Endothelial cell of umbilical vein (primary cell): ENCODE data around the gene BLID. TPM values are rescaled to one million over a fixed set of nuclear protein-coding genes. Genes with fewer than 3 reads are reported as not detected.

Experiments
- BruUV-seq: library from RNA; stranded (reverse); fragments of 400-500 nt; replicated peaks from 2 replicates; lab custom pipeline; 2021; lab: Mats Ljungman, UMichigan
- CTCF ChIA-PET: fragments of 300-600, 350-600 bp; sonication (Branson Sonifier 250); formaldehyde crosslinking; loops from one replicate; lab custom pipeline; 2021; ENCODE audit warnings: antibody characterized with exemption, inconsistent platforms; lab: Charles Lee
- POLR2A ChIA-PET: fragments of 300-600, 350-600 bp; sonication (Branson Sonifier 250); formaldehyde crosslinking; loops from one replicate; lab custom pipeline; 2021; ENCODE audit warnings: antibody characterized with exemption, inconsistent platforms; lab: Charles Lee
- DNase-seq: peaks from one replicate; pipeline ENCODE4 v3.0.0-alpha.2; 2011; ENCODE audit warnings: low read depth, low spot score
- FAIRE-seq: peaks from 2 replicates; lab custom pipeline; 2011; peaks lifted over from hg19 to GRCh38; lab: Jason Lieb, UNC
- H2AFZ ChIP-seq: 2 replicates; pipeline ENCODE4 v1.6.0; 2012; ENCODE audit warnings: low read depth, low read length, control low read depth, inconsistent platforms
- H3K27ac ChIP-seq: 2 replicates; pipeline ENCODE4 v1.5.1; 2011; ENCODE audit warnings: low read depth, mild to moderate bottlenecking, control low read depth, low read length, moderate library complexity; ENCODE audit not compliant: insufficient read depth
- H3K27me3 ChIP-seq, 2 experiments: 2 replicates each; pipeline versions ENCODE4 v1.6.0 to v1.6.1; 2011; ENCODE audit warnings: low read length in 2 of 2, mixed read lengths in 1 of 2; ENCODE audit not compliant: control insufficient read depth in 2 of 2, insufficient read depth in 2 of 2
- H3K36me3 ChIP-seq, 2 experiments: 2 replicates in 1 of 2; 3 replicates in 1 of 2; pipeline ENCODE4 v1.5.1; 2011; ENCODE audit warnings: low read length in 2 of 2, mild to moderate bottlenecking in 1 of 2, moderate library complexity in 1 of 2; ENCODE audit not compliant: control insufficient read depth in 2 of 2, insufficient read depth in 2 of 2; ENCODE audit errors: extremely low read depth in 1 of 2
- H3K4me1 ChIP-seq: 3 replicates; pipeline ENCODE4 v1.5.1; 2011; ENCODE audit warnings: mild to moderate bottlenecking, low read length; ENCODE audit not compliant: control insufficient read depth, insufficient read depth; ENCODE audit errors: extremely low read depth
- H3K4me2 ChIP-seq: 2 replicates; pipeline ENCODE4 v1.6.1; 2011; ENCODE audit warnings: low read length, control low read depth, mixed read lengths; ENCODE audit not compliant: insufficient read depth
- H3K4me3 ChIP-seq, 3 experiments: fragments of 200-600 bp in 1 of 3; sonication (generic), shearing (Covaris generic) in 1 of 3; replicated peaks in 1 of 3; 2 replicates each; pipeline ENCODE4 v1.5.1; 2011 to 2016; ENCODE audit warnings: control low read depth in 3 of 3, low read length in 3 of 3, mild to moderate bottlenecking in 2 of 3, inconsistent platforms in 1 of 3, low read depth in 1 of 3, moderate library complexity in 1 of 3; ENCODE audit not compliant: insufficient read depth in 1 of 3
- H3K79me2 ChIP-seq: 2 replicates; pipeline ENCODE4 v1.6.0; 2012; ENCODE audit warnings: low read length, inconsistent platforms; ENCODE audit not compliant: control insufficient read depth, insufficient read depth
- H3K9ac ChIP-seq: replicated peaks from 2 replicates; pipeline ENCODE3; 2011; ENCODE audit warnings: low read length, control low read depth; ENCODE audit not compliant: insufficient read depth; ENCODE audit errors: extremely low read depth
- H3K9me1 ChIP-seq: replicated peaks from 3 replicates; pipeline ENCODE4 v1.6.0; 2011; ENCODE audit warnings: mild to moderate bottlenecking, low read length; ENCODE audit not compliant: control insufficient read depth, insufficient read depth; ENCODE audit errors: extremely low read depth
- H3K9me3 ChIP-seq: replicated peaks from 2 replicates; pipeline ENCODE4 v1.5.1; 2012; ENCODE audit warnings: low read length, inconsistent platforms; ENCODE audit not compliant: control insufficient read depth, insufficient read depth
- H4K20me1 ChIP-seq: replicated peaks from 2 replicates; pipeline ENCODE3; 2011; ENCODE audit warnings: mild to moderate bottlenecking, low read length; ENCODE audit not compliant: control insufficient read depth, insufficient read depth; ENCODE audit errors: extremely low read depth
- FOS ChIP-seq: IDR thresholded peaks from 2 replicates; pipeline ENCODE4 v1.6.1; 2011; ENCODE audit warnings: mild to moderate bottlenecking, low read length, moderate library complexity, borderline replicate concordance; ENCODE audit not compliant: insufficient read depth
- GATA2 ChIP-seq: IDR thresholded peaks from 2 replicates; pipeline ENCODE4 v1.7.0; 2011; ENCODE audit warnings: low read depth, mild to moderate bottlenecking, moderate library complexity, mixed read lengths, low read length; ENCODE audit not compliant: insufficient read length, insufficient read depth
- MYC ChIP-seq: IDR thresholded peaks from one replicate; pipeline ENCODE4 v1.6.1; 2011; ENCODE audit warnings: mild to moderate bottlenecking, low read depth, low read length
- POLR2A ChIP-seq: IDR thresholded peaks from 2 replicates; pipeline ENCODE4 v1.6.1; 2012; ENCODE audit warnings: low read depth, mild to moderate bottlenecking, control low read depth, low read length
- POLR2AphosphoS5 ChIP-seq: IDR thresholded peaks from 2 replicates; pipeline ENCODE4 v1.6.1; 2012; ENCODE audit warnings: low read depth, mild to moderate bottlenecking, control low read depth, low read length, moderate library complexity; ENCODE audit not compliant: insufficient read depth
- dilution Hi-C: fragments of 300-500 bp; cut with MboI; formaldehyde crosslinking; loops from one replicate; pipeline ENCODE4 v1.15.0; 2019; ENCODE audit warnings: low sequenced_read_pairs; ENCODE audit not compliant: extremely low pct_ligation_motif_present
- intact Hi-C: fragments of 100-400 bp; cut with micrococcal nuclease; formaldehyde crosslinking; loops from one replicate; pipeline ENCODE4 v1.10.0; 2022
- polyA plus RNA-seq, 4 experiments: library from polyadenylated mRNA; depleted of rRNA in 3 of 4; stranded (reverse) in 3 of 4; unstranded in 1 of 4; fragments of >200 nt; gene quantifications; 2 replicates each; pipeline versions ENCODE4 v1.2.1 to v1.2.3, GENCODE V29; 2011 to 2012; ENCODE audit warnings: missing spikeins in 1 of 4
- total RNA-seq: library from RNA; stranded (reverse); gene quantifications from 2 replicates; pipeline ENCODE4 v1.2.3, GENCODE V29; 2021
- TF ChIP-seq, protein P1 (sequence below), 2 donors: IDR thresholded peaks; 1 replicate in 1 of 2; 2 replicates in 1 of 2; pipeline ENCODE4 v1.5.1; 2011; ENCODE audit warnings: low read length in 2 of 2, mild to moderate bottlenecking in 2 of 2, moderate library complexity in 2 of 2, control low read depth in 1 of 2, inconsistent platforms in 1 of 2, low read depth in 1 of 2; ENCODE audit not compliant: insufficient read depth in 1 of 2; ENCODE audit errors: extremely low read depth in 1 of 2

The BLID gene
- total and polyA plus RNA-seq, 2 donors (not counting 3 experiments of a cell fraction or from before 2014, with no cell fraction given), result 0.12 to 3.5 TPM

DNA sequence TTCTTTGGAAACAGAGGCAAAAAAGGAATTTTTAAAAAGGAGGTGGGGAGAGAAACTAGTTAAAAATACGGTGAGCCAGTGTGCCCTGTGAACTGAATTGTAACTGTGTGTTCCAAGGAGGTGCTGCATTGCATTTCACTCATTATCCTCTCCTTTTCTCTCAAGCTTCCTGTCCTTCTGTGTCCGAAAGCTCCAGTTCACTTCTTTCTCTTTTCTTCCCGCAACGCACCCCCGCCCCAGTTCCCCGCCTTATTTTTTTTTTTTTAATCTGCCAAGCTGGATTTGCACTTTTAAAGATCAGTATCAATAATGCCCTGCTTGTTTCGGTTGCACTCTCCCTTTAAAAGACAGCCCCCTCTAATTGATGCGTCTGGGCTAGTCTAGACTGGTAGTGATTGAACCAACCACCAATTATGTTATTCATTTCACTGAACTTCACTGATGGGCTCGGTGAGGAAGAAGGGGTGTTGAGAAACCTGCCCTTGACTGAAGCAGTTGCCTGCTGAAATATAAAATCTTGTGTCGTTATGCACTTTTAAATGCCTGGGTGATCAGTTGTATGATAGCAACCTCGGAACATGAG is 18.5 kb downstream of the BLID start:
- Histone ChIP-seq H3K36me3 (peaks cover 0 to 4% of the 10 kb centered on the region in 2 experiments), H3K9me3 (no peaks in the 10 kb centered on the region), H2AFZ (no peak overlapping the region), H3K4me3 (peak overlapping the region in 2 of 3 experiments; percentile 69 to 96), H4K20me1 (no peaks in the 10 kb centered on the region), H3K27ac (peak overlapping the region; percentile 71), H3K79me2 (peaks cover 67% of the 10 kb centered on the region), H3K27me3 (no peaks in the 10 kb centered on the region), H3K4me1 (peaks cover 52% of the 10 kb centered on the region), H3K9ac (peak overlapping the region; percentile 91), H3K9me1 (no peaks in the 10 kb centered on the region), H3K4me2 (peak overlapping the region; percentile 98)
- dilution Hi-C loops (no loop called here), intact Hi-C loops (loop anchor here (2.0 kb wide), 1 partner anchor 375 kb away; no protein-coding TSS in a partner anchor)
- ChIA-PET CTCF (interaction anchor here (0.7 to 2.2 kb wide), 9 partner anchors 10 to 442 kb away, joined by 3 to 10 read pairs (median 4); partner anchors contain the start of gene BLID), POLR2A (no interaction called here)
- DNase-seq (no peak), FAIRE-seq (no peak)
- TF ChIP-seq, protein P1, sequence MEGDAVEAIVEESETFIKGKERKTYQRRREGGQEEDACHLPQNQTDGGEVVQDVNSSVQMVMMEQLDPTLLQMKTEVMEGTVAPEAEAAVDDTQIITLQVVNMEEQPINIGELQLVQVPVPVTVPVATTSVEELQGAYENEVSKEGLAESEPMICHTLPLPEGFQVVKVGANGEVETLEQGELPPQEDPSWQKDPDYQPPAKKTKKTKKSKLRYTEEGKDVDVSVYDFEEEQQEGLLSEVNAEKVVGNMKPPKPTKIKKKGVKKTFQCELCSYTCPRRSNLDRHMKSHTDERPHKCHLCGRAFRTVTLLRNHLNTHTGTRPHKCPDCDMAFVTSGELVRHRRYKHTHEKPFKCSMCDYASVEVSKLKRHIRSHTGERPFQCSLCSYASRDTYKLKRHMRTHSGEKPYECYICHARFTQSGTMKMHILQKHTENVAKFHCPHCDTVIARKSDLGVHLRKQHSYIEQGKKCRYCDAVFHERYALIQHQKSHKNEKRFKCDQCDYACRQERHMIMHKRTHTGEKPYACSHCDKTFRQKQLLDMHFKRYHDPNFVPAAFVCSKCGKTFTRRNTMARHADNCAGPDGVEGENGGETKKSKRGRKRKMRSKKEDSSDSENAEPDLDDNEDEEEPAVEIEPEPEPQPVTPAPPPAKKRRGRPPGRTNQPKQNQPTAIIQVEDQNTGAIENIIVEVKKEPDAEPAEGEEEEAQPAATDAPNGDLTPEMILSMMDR (IDR thresholded peaks at IDR 0.05; ENCODE audit: extremely low read depth in 1 of 2, insufficient read depth in 1 of 2, low read depth in 1 of 2, low read length in 2 of 2), result no peak
- TF ChIP-seq GATA2 (no peak), POLR2AphosphoS5 (no peak), MYC (no peak), POLR2A (no peak), FOS (no peak)
- BruUV-seq, result no TSS peak
